ENCODE results near the gene NARF. TPM values are rescaled to one million over a fixed set of nuclear protein-coding genes. Genes with fewer than 3 reads are reported as not detected.

Gene NARF
- total and polyA plus RNA-seq, 2 of the 8 experiments (the other 6 are each of a cell fraction or from before 2014, with no cell fraction given) = 97.4 to 131 TPM

GRCh38 chr17:82502207-82502606 lies 43.7 kb downstream of the NARF start:
- 93% methylated on average over 8 of the region's 8 CpGs; no CpG with 5 or more reads in 1 of the 2 experiments for WGBS, 2 experiments (ENCODE audit: extremely low coverage in 1 of 2, insufficient coverage in 1 of 2, insufficient read length in 1 of 2, insufficient replicate concordance in 2 of 2, low coverage in 1 of 2, low lambda C conversion rate in 2 of 2, missing lambda C conversion rate in 1 of 2)

More at GRCh38 chr17:82502207-82502606, 43.7 kb downstream of the NARF start:
- no peak for DNase-seq (ENCODE audit: low read depth in 1 of 2, low spot score in 2 of 2)
- no peak overlapping the region for H3K4ac ChIP-seq (replicated peaks; ENCODE audit: insufficient read length, low read depth, low read length)
- H3K56ac ChIP-seq (replicated peaks; ENCODE audit: insufficient read length, low read depth, low read length) = no peak overlapping the region
- no peak overlapping the region for H4K91ac ChIP-seq (replicated peaks; ENCODE audit: insufficient read length, low read length)
- H3K23me2 ChIP-seq (ENCODE audit: low read depth, low read length) = peaks cover 5% of the 10 kb centered on the region; the same call in 1 of the 2 replicates
- H2BK15ac ChIP-seq (ENCODE audit: low read length) = no peak overlapping the region
- no peak overlapping the region for H3K4me3 ChIP-seq (ENCODE audit: extremely low read depth in 1 of 4, insufficient read depth in 2 of 4, low read depth in 3 of 4, low read length in 4 of 4)
- H3K27ac ChIP-seq (ENCODE audit: low read depth, low read length) = no peak overlapping the region
- no peak overlapping the region for H3K4me2 ChIP-seq (ENCODE audit: insufficient read depth in 1 of 2, low read depth in 2 of 2, low read length in 2 of 2)
- no peak overlapping the region for H3K14ac ChIP-seq (ENCODE audit: insufficient read length)
- no peak overlapping the region for H2BK20ac ChIP-seq (ENCODE audit: low read length)
- H4K8ac ChIP-seq (ENCODE audit: extremely low read depth, insufficient read depth, low read length) = no peak overlapping the region
- H2BK120ac ChIP-seq (replicated peaks; ENCODE audit: low read depth, low read length) = no peak overlapping the region
- H2BK12ac ChIP-seq (ENCODE audit: low read depth, low read length) = no peak overlapping the region
- no peaks in the 10 kb centered on the region for H3K79me2 ChIP-seq (ENCODE audit: control insufficient read depth in 1 of 2, insufficient read depth in 2 of 2, low read length in 2 of 2)
- no peak overlapping the region for H4K5ac ChIP-seq (ENCODE audit: insufficient read length, low read depth, low read length)
- peaks cover 0 to 9% (median 7%) of the 10 kb centered on the region in 4 experiments; a peak in 4 of 7 replicates for H3K27me3 ChIP-seq (replicated peaks in 1 of 4; ENCODE audit: control insufficient read depth in 3 of 4, extremely low read depth in 1 of 4, insufficient read depth in 3 of 4, low read length in 3 of 4)
- no peak overlapping the region for H3K23ac ChIP-seq (ENCODE audit: insufficient read length)
- FAIRE-seq = no peak
- H3K4me1 ChIP-seq (replicated peaks in 1 of 4; ENCODE audit: control insufficient read depth in 3 of 4, insufficient read depth in 4 of 4, low read length in 3 of 4) = no peaks in the 10 kb centered on the region
- H4K20me1 ChIP-seq (replicated peaks in 1 of 2; ENCODE audit: control insufficient read depth in 1 of 2, insufficient read depth in 2 of 2, low read length in 2 of 2) = no peaks in the 10 kb centered on the region
- H3K79me1 ChIP-seq (ENCODE audit: low read depth, low read length) = no peaks in the 10 kb centered on the region
- POLR2A ChIA-PET (ENCODE audit: partially characterized antibody) = no interaction called here
- no peak overlapping the region for H2AK5ac ChIP-seq (ENCODE audit: low read depth, low read length)
- H3K18ac ChIP-seq (ENCODE audit: extremely low read depth, low read length) = no peak overlapping the region
- no peak overlapping the region for H2BK5ac ChIP-seq (ENCODE audit: low read depth, low read length)
- no peaks in the 10 kb centered on the region for H3K9me3 ChIP-seq (ENCODE audit: insufficient read depth in 2 of 2, low read depth in 1 of 2, low read length in 1 of 2)
- TF ChIP-seq FOSL1 (IDR thresholded peaks at IDR 0.05; ENCODE audit: insufficient read depth, low read depth, low read length) = no peak
- no peak for TF ChIP-seq EGR1 (IDR thresholded peaks at IDR 0.05; ENCODE audit: borderline replicate concordance, low read depth, low read length)
- TF ChIP-seq BCL11A (IDR thresholded peaks at IDR 0.05; ENCODE audit: low read depth in 2 of 2, low read length in 2 of 2) = no peak
- no peak for TF ChIP-seq HDAC2 (IDR thresholded peaks at IDR 0.05; ENCODE audit: borderline replicate concordance in 1 of 2, low read depth in 2 of 2, low read length in 2 of 2)
- no peak for TF ChIP-seq RNF2 (IDR thresholded peaks at IDR 0.05; ENCODE audit: borderline replicate concordance, low read depth, low read length, missing control alignments, poor library complexity, severe bottlenecking)
- TF ChIP-seq JUN (IDR thresholded peaks at IDR 0.05; ENCODE audit: low read depth, low read length) = no peak
- TF ChIP-seq SP2 (IDR thresholded peaks at IDR 0.05; ENCODE audit: low read length) = no peak
- TF ChIP-seq MAX (IDR thresholded peaks at IDR 0.05) = no peak
- TF ChIP-seq YY1 (IDR thresholded peaks at IDR 0.05; ENCODE audit: low read depth, low read length) = no peak
- TF ChIP-seq SAP30 (IDR thresholded peaks at IDR 0.05; ENCODE audit: insufficient read depth, insufficient replicate concordance, low read length) = no peak
- no peak for TF ChIP-seq SIN3A (conservative IDR thresholded peaks at IDR 0.05 in 1 of 2, IDR thresholded peaks at IDR 0.05 in 1 of 2; ENCODE audit: low read depth in 1 of 2, low read length in 2 of 2)
- no peak overlapping the region for H2AFZ ChIP-seq (ENCODE audit: low read length)
- CTCF ChIA-PET (ENCODE audit: partially characterized antibody) = no interaction called here
- no peak overlapping the region for H3K9ac ChIP-seq (replicated peaks in 1 of 4; ENCODE audit: extremely low read depth in 1 of 4, low read depth in 3 of 4, low read length in 3 of 4)
- no peaks in the 10 kb centered on the region for H3K36me3 ChIP-seq (ENCODE audit: control insufficient read depth in 2 of 4, insufficient read depth in 4 of 4, low read length in 3 of 4)
